Measurements from ENCODE around the gene PRRT4.

The PRRT4 gene

GRCh38 chr7:128374041-128374440 is 12.6 kb upstream of the PRRT4 start:
- DNase-seq (ENCODE audit: low read depth) = no peak

GRCh38 chr7:128373606-128374005 is 12.1 kb upstream of the PRRT4 start:
- DNase-seq (ENCODE audit: low read depth) = no peak

GRCh38 chr7:128370491-128370890 is 9.0 kb upstream of the PRRT4 start:
- DNase-seq (ENCODE audit: low read depth) = no peak

GRCh38 chr7:128366986-128367385 is 5.5 kb upstream of the PRRT4 start:
- DNase-seq (ENCODE audit: low read depth) = no peak

GRCh38 chr7:128366300-128366699 is 4.8 kb upstream of the PRRT4 start:
- DNase-seq (ENCODE audit: low read depth) = no peak

GRCh38 chr7:128365432-128365831 is 3.9 kb upstream of the PRRT4 start:
- DNase-seq (ENCODE audit: low read depth) = no peak

GRCh38 chr7:128364166-128364870 is 2.8 kb upstream of the PRRT4 start:
- DNase-seq (ENCODE audit: low read depth) = no peak

GRCh38 chr7:128363261-128363721 is 1.8 kb upstream of the PRRT4 start:
- no peak for DNase-seq (ENCODE audit: low read depth)

GRCh38 chr7:128362670-128363069 is 1.2 kb upstream of the PRRT4 start:
- no peak for DNase-seq (ENCODE audit: low read depth)

- DNase-seq (ENCODE audit: low read depth) = no peak
Measured at GRCh38 chr7:128360359-128360678, 1.2 kb downstream of the PRRT4 start.

- no peak for DNase-seq (ENCODE audit: low read depth)
Measured at GRCh38 chr7:128359939-128360338, 1.6 kb downstream of the PRRT4 start.

GRCh38 chr7:128359336-128359735 is 2.2 kb downstream of the PRRT4 start:
- DNase-seq (ENCODE audit: low read depth) = no peak

GRCh38 chr7:128358233-128358632 is 3.3 kb downstream of the PRRT4 start:
- DNase-seq (ENCODE audit: low read depth) = no peak

- DNase-seq (ENCODE audit: low read depth) = no peak
Measured at GRCh38 chr7:128357217-128357613, 4.3 kb downstream of the PRRT4 start.

GRCh38 chr7:128356546-128357216 is 4.8 kb downstream of the PRRT4 start:
- no peak for DNase-seq (ENCODE audit: low read depth)

GRCh38 chr7:128353610-128354009 is 7.9 kb downstream of the PRRT4 start:
- DNase-seq (ENCODE audit: low read depth) = no peak

GRCh38 chr7:128353189-128353588 is 8.3 kb downstream of the PRRT4 start:
- DNase-seq (ENCODE audit: low read depth) = no peak

GRCh38 chr7:128352636-128353035 is 8.9 kb downstream of the PRRT4 start:
- no peak for DNase-seq (ENCODE audit: low read depth)

- DNase-seq (ENCODE audit: low read depth) = peak; percentile 8
Measured at GRCh38 chr7:128352153-128352537, 9.3 kb downstream of the PRRT4 start.

GRCh38 chr7:128351296-128352152 is 10.0 kb downstream of the PRRT4 start:
- DNase-seq (ENCODE audit: low read depth) = peak; percentile 10

- DNase-seq (ENCODE audit: low read depth) = no peak
Measured at GRCh38 chr7:128350708-128351295, 10.7 kb downstream of the PRRT4 start.

- DNase-seq (ENCODE audit: low read depth) = no peak
Measured at GRCh38 chr7:128349466-128349825, 12.0 kb downstream of the PRRT4 start.

- DNase-seq (ENCODE audit: low read depth) = peak; percentile 31
Measured at GRCh38 chr7:128347647-128348097, 13.8 kb downstream of the PRRT4 start.
